Hepatocyte (in vitro differentiated cells): ENCODE results near the gene RRP15.

Source experiments
- CTCF ChIP-seq: fragments of 200-600 bp; sonication (generic); IDR thresholded peaks from 2 replicates; pipeline ENCODE4 v1.5.1; 2016; ENCODE audit warnings: antibody characterized with exemption, mild to moderate bottlenecking; ENCODE audit not compliant: poor library complexity
- EZH2 ChIP-seq: fragments of 200-600 bp; sonication (generic); IDR thresholded peaks from 2 replicates; pipeline ENCODE4 v1.6.1; 2016; ENCODE audit warnings: antibody characterized with exemption, mild to moderate bottlenecking, borderline replicate concordance
- EZH2phosphoT487 ChIP-seq: fragments of 200-600 bp; sonication (generic); IDR thresholded peaks from one replicate; pipeline ENCODE4 v1.6.1; 2018; ENCODE audit warnings: antibody characterized with exemption, mild to moderate bottlenecking, low read depth, moderate library complexity; ENCODE audit not compliant: unreplicated experiment, severe bottlenecking

GRCh38 chr1:218362418-218363076 is 77.5 kb downstream of the RRP15 start:
- TF ChIP-seq EZH2 (no peak), CTCF (no peak), EZH2phosphoT487 (no peak)
